Lung (tissue), 12 donors: ENCODE results near the gene CCNY. TPM values are rescaled to one million over a fixed set of nuclear protein-coding genes. Genes with fewer than 3 reads are reported as not detected.

Source experiments
- ATAC-seq: fragments of 200-7000 bp; cut with Tn5 transposase; one replicate; pipeline ENCODE4 v1.9.1; 2020; ENCODE audit warnings: moderate number of reproducible peaks; ENCODE audit not compliant: insufficient read depth, low FRiP score
- DNase-seq, 3 donors: peaks; one replicate each; pipeline ENCODE4 v3.0.0-alpha.2; 2013 to 2017
- H3K27ac ChIP-seq, 2 donors: one replicate each; pipeline ENCODE4 v1.5.1; 2013; ENCODE audit warnings: mild to moderate bottlenecking in 2 of 2, moderate library complexity in 2 of 2, control low read depth in 1 of 2, inconsistent platforms in 1 of 2, low read depth in 1 of 2, low read length in 1 of 2
- H3K27me3 ChIP-seq, 3 donors: one replicate each; pipeline ENCODE4 v1.5.1; 2013; ENCODE audit warnings: low read length in 2 of 3; ENCODE audit not compliant: control insufficient read depth in 3 of 3, insufficient read depth in 3 of 3
- H3K36me3 ChIP-seq, 4 donors: one replicate each; pipeline ENCODE4 v1.5.1; 2013; ENCODE audit warnings: low read length in 4 of 4, mild to moderate bottlenecking in 1 of 4, moderate library complexity in 1 of 4; ENCODE audit not compliant: control insufficient read depth in 4 of 4, insufficient read depth in 4 of 4
- H3K4me1 ChIP-seq, 5 donors: one replicate each; pipeline ENCODE4 v1.5.1; 2013; ENCODE audit warnings: low read length in 5 of 5, mild to moderate bottlenecking in 2 of 5, moderate library complexity in 1 of 5; ENCODE audit not compliant: control insufficient read depth in 5 of 5, insufficient read depth in 5 of 5
- H3K4me3 ChIP-seq: one replicate; pipeline ENCODE4 v1.5.1; 2013; ENCODE audit warnings: mild to moderate bottlenecking, control low read depth, moderate library complexity
- H3K9ac ChIP-seq, 2 donors: one replicate each; pipeline ENCODE4 v1.5.1; 2013; ENCODE audit warnings: low read length in 2 of 2, control low read depth in 1 of 2; ENCODE audit not compliant: insufficient read depth in 1 of 2
- H3K9me3 ChIP-seq, 4 donors: one replicate each; pipeline ENCODE4 v1.5.1; 2013; ENCODE audit warnings: low read length in 3 of 4, mild to moderate bottlenecking in 1 of 4, moderate library complexity in 1 of 4; ENCODE audit not compliant: control insufficient read depth in 4 of 4, insufficient read depth in 3 of 4
- WGBS, 2 donors: extraction: QIAGEN DNeasy Blood & Tissue Kit; methylation state at CpG; one replicate each; pipeline ENCODE4 v1.1.7; 2013; 5-methylcytosine and 5-hydroxymethylcytosine counted together
- polyA plus RNA-seq, 2 donors: library from polyadenylated mRNA; stranded (reverse); fragments of 200-250 nt; gene quantifications; one replicate each; pipeline ENCODE4 v1.2.1, GENCODE V29; 2013
- total RNA-seq, 2 donors: library from RNA; depleted of rRNA in 1 of 2; stranded (reverse); fragments of >200 nt in 1 of 2; gene quantifications; one replicate each; pipeline ENCODE4 v1.2.1, GENCODE V29; 2014 to 2021
- TF ChIP-seq, protein P1 (sequence below): IDR thresholded peaks from 2 replicates; pipeline ENCODE4 v1.5.1; 2012; ENCODE audit warnings: mild to moderate bottlenecking; ENCODE audit errors: control extremely low read depth, extremely low read depth
- donor health status: control.
- donor health status: control.
- donor health status: Bipolar disorder and iron deficiency.
- donor health status: healthy.
- donor health status: DM: yes; HTN: yes; CAD: no.

CCNY gene
- total and polyA plus RNA-seq, 4 donors = 26.6 to 63.0 (median 38.8) TPM

DNA sequence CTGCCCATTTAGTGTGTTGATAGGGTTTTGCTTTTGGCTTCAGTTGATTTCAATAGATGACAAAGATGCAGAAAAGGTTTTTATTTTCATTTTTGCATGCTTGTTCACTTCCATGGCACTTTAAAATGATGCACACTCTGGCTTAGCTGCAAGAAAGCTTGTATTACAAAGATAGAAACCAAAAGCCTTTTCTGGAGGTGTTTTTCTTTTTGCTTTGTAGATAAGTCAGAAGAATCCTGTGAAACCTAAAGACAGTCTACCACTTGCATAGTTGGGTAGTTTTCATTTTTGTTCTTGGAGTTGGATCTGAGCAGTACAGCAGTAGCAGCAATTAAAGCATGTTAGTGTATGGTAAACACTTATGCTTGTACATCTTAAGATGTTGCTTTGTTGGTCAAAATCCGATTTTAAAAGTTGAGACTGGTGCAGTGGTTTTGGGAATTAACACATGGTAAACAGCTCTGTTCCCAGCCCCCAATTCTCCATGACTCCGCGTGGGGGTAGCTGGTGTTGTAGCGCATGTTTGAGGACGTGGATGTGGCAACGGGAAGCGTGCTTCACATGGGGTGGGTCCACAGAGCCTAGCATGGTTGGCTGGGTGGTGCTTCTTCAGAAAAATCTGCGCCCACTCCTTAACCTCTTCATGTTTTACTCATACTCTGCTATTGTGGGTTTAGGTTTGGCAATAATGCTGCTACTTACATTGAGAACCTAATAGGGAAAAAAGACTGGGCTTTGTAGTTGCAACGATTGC, 19.8 kb downstream of the CCNY start:
- Histone ChIP-seq H3K4me3 (no peak overlapping the region), H3K27me3 (no peaks in the 10 kb centered on the region), H3K36me3 (peaks cover 0 to 4% (median 0%) of the 10 kb centered on the region in 4 donors), H3K9ac (no peak overlapping the region), H3K4me1 (peaks cover 9 to 22% (median 16%) of the 10 kb centered on the region in 5 donors), H3K9me3 (peaks cover 0 to 1% (median 0%) of the 10 kb centered on the region in 4 donors), H3K27ac (no peak overlapping the region)
- ATAC-seq (no peak), DNase-seq (no peak)
- TF ChIP-seq, protein P1, sequence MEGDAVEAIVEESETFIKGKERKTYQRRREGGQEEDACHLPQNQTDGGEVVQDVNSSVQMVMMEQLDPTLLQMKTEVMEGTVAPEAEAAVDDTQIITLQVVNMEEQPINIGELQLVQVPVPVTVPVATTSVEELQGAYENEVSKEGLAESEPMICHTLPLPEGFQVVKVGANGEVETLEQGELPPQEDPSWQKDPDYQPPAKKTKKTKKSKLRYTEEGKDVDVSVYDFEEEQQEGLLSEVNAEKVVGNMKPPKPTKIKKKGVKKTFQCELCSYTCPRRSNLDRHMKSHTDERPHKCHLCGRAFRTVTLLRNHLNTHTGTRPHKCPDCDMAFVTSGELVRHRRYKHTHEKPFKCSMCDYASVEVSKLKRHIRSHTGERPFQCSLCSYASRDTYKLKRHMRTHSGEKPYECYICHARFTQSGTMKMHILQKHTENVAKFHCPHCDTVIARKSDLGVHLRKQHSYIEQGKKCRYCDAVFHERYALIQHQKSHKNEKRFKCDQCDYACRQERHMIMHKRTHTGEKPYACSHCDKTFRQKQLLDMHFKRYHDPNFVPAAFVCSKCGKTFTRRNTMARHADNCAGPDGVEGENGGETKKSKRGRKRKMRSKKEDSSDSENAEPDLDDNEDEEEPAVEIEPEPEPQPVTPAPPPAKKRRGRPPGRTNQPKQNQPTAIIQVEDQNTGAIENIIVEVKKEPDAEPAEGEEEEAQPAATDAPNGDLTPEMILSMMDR = no peak
- 61 to 78% methylated on average over 9 of the region's 9 CpGs for WGBS, 2 donors

DNA sequence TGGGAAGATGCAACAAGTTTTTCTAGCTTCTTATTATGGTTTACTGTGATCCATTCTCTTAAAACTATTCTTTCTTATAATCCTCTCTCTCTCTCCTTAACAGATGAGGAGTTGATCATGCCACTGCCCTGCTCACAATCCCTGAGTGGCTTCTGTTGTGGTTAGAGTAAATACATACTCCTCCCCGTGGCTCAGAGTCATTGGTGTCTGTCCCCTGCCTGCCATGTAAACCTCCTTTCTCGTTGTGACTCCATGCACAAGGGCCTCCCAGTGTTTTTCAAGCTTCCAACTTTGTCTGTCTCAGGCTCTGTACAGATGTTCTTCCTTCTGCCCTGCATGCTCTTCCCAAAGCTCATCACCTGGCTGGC, 20.4 kb downstream of the CCNY start:
- Histone ChIP-seq H3K4me3 (no peak overlapping the region), H3K27me3 (no peaks in the 10 kb centered on the region), H3K27ac (no peak overlapping the region), H3K9ac (no peak overlapping the region), H3K36me3 (peaks cover 0 to 4% (median 0%) of the 10 kb centered on the region in 4 donors), H3K9me3 (peaks cover 0 to 1% (median 0%) of the 10 kb centered on the region in 4 donors), H3K4me1 (peaks cover 8 to 22% (median 16%) of the 10 kb centered on the region in 5 donors)
- DNase-seq (no peak), ATAC-seq (no peak)
- 46 to 57% methylated on average over 2 of the region's 2 CpGs for WGBS, 2 donors
- TF ChIP-seq, protein P1 = no peak

DNA sequence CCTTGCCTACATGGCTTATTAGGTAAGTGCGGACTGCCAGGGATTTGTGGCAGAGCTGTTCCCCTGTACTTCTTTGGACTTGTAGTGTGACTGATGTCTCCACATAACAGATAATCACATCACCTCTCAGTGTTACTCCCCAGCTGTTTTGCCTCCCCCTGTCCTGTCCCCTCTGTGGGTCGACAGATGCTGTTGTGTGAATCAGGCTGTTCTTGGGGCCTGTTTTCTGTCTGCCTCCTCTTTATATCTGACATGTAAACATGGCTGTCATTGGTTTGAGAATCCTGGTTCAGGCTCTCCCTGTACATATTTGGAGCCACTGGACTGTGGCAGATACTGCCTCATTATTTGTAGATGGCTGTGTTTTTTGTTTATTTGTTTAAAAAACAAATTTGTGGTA, 22.7 kb downstream of the CCNY start:
- Histone ChIP-seq H3K36me3 (peaks cover 0 to 4% (median 0%) of the 10 kb centered on the region in 4 donors), H3K4me1 (peaks cover 0 to 13% (median 8%) of the 10 kb centered on the region in 5 donors), H3K4me3 (no peak overlapping the region), H3K27me3 (no peaks in the 10 kb centered on the region), H3K9ac (no peak overlapping the region), H3K9me3 (peaks cover 0 to 1% (median 0%) of the 10 kb centered on the region in 4 donors), H3K27ac (no peak overlapping the region)
- ATAC-seq (no peak), DNase-seq (no peak)
- TF ChIP-seq, protein P1 = no peak
- WGBS, 2 donors = 85 to 91% methylated on average over 2 of the region's 2 CpGs

DNA sequence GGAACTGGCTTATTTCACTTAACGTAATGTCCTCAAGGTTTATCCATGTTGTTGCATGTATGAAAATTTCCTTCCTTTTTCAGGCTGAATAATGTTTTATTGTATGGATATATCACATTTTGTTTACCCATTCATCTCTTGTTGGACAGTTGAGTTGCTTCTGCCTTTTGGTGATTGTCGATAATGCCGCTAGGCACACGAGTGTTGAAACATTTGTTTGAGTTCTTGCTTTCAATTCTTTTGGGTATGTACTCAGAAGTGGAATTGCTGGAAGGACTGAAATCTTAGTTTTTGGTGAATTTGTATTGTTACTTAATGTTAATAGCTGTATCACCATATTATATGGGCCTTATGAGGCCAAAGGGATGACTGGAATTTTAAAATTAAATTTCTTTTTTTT, 23.6 kb downstream of the CCNY start:
- WGBS, 2 donors = 93 to 98% methylated on average over 4 of the region's 4 CpGs

More for the DNA sequence above, 23.6 kb downstream of the CCNY start:
- Histone ChIP-seq H3K9me3 (peaks cover 0 to 1% (median 0%) of the 10 kb centered on the region in 4 donors), H3K27ac (no peak overlapping the region), H3K4me3 (no peak overlapping the region), H3K4me1 (peaks cover 0 to 14% (median 8%) of the 10 kb centered on the region in 5 donors), H3K27me3 (no peaks in the 10 kb centered on the region), H3K9ac (no peak overlapping the region), H3K36me3 (peaks cover 0 to 4% (median 0%) of the 10 kb centered on the region in 4 donors)
- ATAC-seq (no peak), DNase-seq (no peak)
- TF ChIP-seq, protein P1 = no peak
